C4-2B (cell line): Measurements from ENCODE around the gene GRIN1.

Experiments
- CTCF ChIP-seq: fragments of 450-650 bp; conservative IDR thresholded peaks from 2 replicates; pipeline ENCODE4 v1.5.1; 2017; ENCODE audit warnings: mild to moderate bottlenecking
- ZFX ChIP-seq: fragments of 450-650 bp; IDR thresholded peaks from 2 replicates; pipeline ENCODE4 v1.6.1; 2017

- TF ChIP-seq CTCF (no peak), ZFX (no peak)
These were observed 14.0 kb downstream of the GRIN1 start for GRCh38 chr9:137152844-137153405.
